GM23338 (cell line): ENCODE measurements around the gene GPSM1. TPM values are rescaled to one million over a fixed set of nuclear protein-coding genes. Genes with fewer than 3 reads are reported as not detected.

ENCODE experiments used
- ATAC-seq: fragments of 200-7000 bp; cut with Tn5 transposase; 3 replicates; pipeline ENCODE4 v1.9.1; 2020
- DNase-seq: peaks from one replicate; pipeline ENCODE4 v3.0.0-alpha.2; 2015; ENCODE audit warnings: low spot score
- H2AFZ ChIP-seq: fragments of 200-600 bp; sonication (generic); 2 replicates; pipeline ENCODE4 v1.8.0; 2016; ENCODE audit warnings: antibody characterized with exemption, mild to moderate bottlenecking, moderate library complexity
- H3F3A ChIP-seq: fragments of 200-600 bp; sonication (generic); replicated peaks from 2 replicates; pipeline ENCODE4 v1.8.0; 2017; ENCODE audit warnings: antibody characterized with exemption, mixed run types, low read depth
- H3K27ac ChIP-seq: fragments of 200-600 bp; sonication (generic); 2 replicates; pipeline ENCODE4 v1.6.1; 2016; ENCODE audit warnings: low read depth
- H3K27me3 ChIP-seq: fragments of 200-600 bp; sonication (generic); 2 replicates; pipeline ENCODE4 v1.8.0; 2016; ENCODE audit warnings: mild to moderate bottlenecking, mixed run types, moderate library complexity; ENCODE audit not compliant: insufficient read depth
- H3K36me3 ChIP-seq: fragments of 200-600 bp; sonication (generic); 2 replicates; pipeline ENCODE4 v1.8.0; 2016; ENCODE audit warnings: mild to moderate bottlenecking; ENCODE audit not compliant: insufficient read depth
- H3K4me1 ChIP-seq: fragments of 200-600 bp; sonication (generic); 2 replicates; pipeline ENCODE4 v1.8.0; 2016; ENCODE audit warnings: mild to moderate bottlenecking, moderate library complexity; ENCODE audit not compliant: insufficient read depth
- H3K4me2 ChIP-seq: fragments of 200-600 bp; sonication (generic); 2 replicates; pipeline ENCODE4 v1.7.1; 2017; ENCODE audit warnings: mixed run types
- H3K4me3 ChIP-seq: fragments of 200-600 bp; sonication (generic); 2 replicates; pipeline ENCODE4 v1.6.1; 2016; ENCODE audit warnings: mixed run types
- H3K79me2 ChIP-seq: fragments of 200-600 bp; sonication (generic); replicated peaks from 2 replicates; pipeline ENCODE4 v1.8.0; 2017; ENCODE audit warnings: mild to moderate bottlenecking; ENCODE audit not compliant: insufficient read depth
- H3K9me2 ChIP-seq: fragments of 200-600 bp; sonication (generic); 2 replicates; pipeline ENCODE4 v1.8.0; 2017; ENCODE audit not compliant: insufficient read depth
- H4K20me1 ChIP-seq: fragments of 200-600 bp; sonication (generic); replicated peaks from 2 replicates; pipeline ENCODE4 v1.8.0; 2017; ENCODE audit warnings: mild to moderate bottlenecking; ENCODE audit not compliant: insufficient read depth
- H3K27ac Mint-ChIP-seq: 2 replicates; pipeline ENCODE4 v1.8.0; 2020; ENCODE audit warnings: inconsistent platforms, mild to moderate bottlenecking, moderate library complexity, mixed read lengths
- H3K27me3 Mint-ChIP-seq: 3 replicates; pipeline ENCODE4 v1.8.0; 2022; ENCODE audit warnings: low read depth, mild to moderate bottlenecking, moderate library complexity, mixed read lengths, inconsistent platforms; ENCODE audit not compliant: insufficient read depth, poor library complexity
- H3K36me3 Mint-ChIP-seq: 3 replicates; pipeline ENCODE4 v1.8.0; 2021; ENCODE audit warnings: low read depth, mild to moderate bottlenecking, inconsistent platforms, moderate library complexity, mixed read lengths
- H3K4me1 Mint-ChIP-seq: 3 replicates; pipeline ENCODE4 v1.8.0; 2020; ENCODE audit warnings: mild to moderate bottlenecking, inconsistent platforms, mixed read lengths
- H3K4me3 Mint-ChIP-seq: 3 replicates; pipeline ENCODE4 v1.8.0; 2021; ENCODE audit warnings: moderate library complexity, mild to moderate bottlenecking, inconsistent platforms, mixed read lengths
- H3K9me3 Mint-ChIP-seq: 3 replicates; pipeline ENCODE4 v1.8.0; 2020; ENCODE audit warnings: moderate library complexity, mild to moderate bottlenecking, inconsistent platforms, mixed read lengths
- ETS1 ChIP-seq: IDR thresholded peaks from 2 replicates; pipeline ENCODE4 v1.6.1; 2016; ENCODE audit warnings: antibody characterized with exemption
- EZH2 ChIP-seq: fragments of 200-600 bp; sonication (generic); IDR thresholded peaks from one replicate; pipeline ENCODE4 v1.8.0; 2017; ENCODE audit warnings: antibody characterized with exemption, mild to moderate bottlenecking, low read depth; ENCODE audit not compliant: unreplicated experiment
- JUNB ChIP-seq: IDR thresholded peaks from one replicate; pipeline ENCODE4 v1.6.1; 2016; ENCODE audit warnings: antibody characterized with exemption; ENCODE audit not compliant: unreplicated experiment
- NANOG ChIP-seq: IDR thresholded peaks from 2 replicates; pipeline ENCODE4 v1.6.1; 2016; ENCODE audit warnings: antibody characterized with exemption, borderline replicate concordance
- REST ChIP-seq: IDR thresholded peaks from one replicate; pipeline ENCODE4 v1.6.1; 2018; ENCODE audit warnings: antibody characterized with exemption; ENCODE audit not compliant: unreplicated experiment
- STAT1 ChIP-seq: IDR thresholded peaks from one replicate; pipeline ENCODE4 v1.6.1; 2016; ENCODE audit warnings: antibody characterized with exemption; ENCODE audit not compliant: unreplicated experiment
- ZNF462 ChIP-seq: fragments of 250-450 bp; sonication (Bioruptor Pico); IDR thresholded peaks from 2 replicates; pipeline ENCODE4 v1.5.0; 2020; ENCODE audit warnings: mild to moderate bottlenecking, moderate library complexity
- polyA plus RNA-seq: library from polyadenylated mRNA; unstranded; fragments of >200 nt; fragmentation: Nextera tagmentation; extraction: Ambion mirVana; gene quantifications from 2 replicates; pipeline ENCODE4 v1.2.1, GENCODE V29; 2016
- total RNA-seq: library from RNA; depleted of rRNA; stranded (reverse); fragments of >200 nt; shearing (Covaris generic); gene quantifications from 2 replicates; pipeline ENCODE4 v1.2.3, GENCODE V29; 2014

Gene GPSM1
- total and polyA plus RNA-seq, 2 experiments from 2014 or later: 4.8 to 23.2 TPM

- peaks cover 9% of the 10 kb centered on the region for H3K27me3 Mint-ChIP-seq
- H3K9me3 Mint-ChIP-seq: peaks cover 17% of the 10 kb centered on the region
- Histone ChIP-seq H3K4me2 (no peak overlapping the region), H3K9me2 (no peaks in the 10 kb centered on the region), H3K36me3 (no peaks in the 10 kb centered on the region), H3F3A (0 out of 2 replicates have a peak, but pooled peaks cover under 1% of the 10 kb centered on the region), H3K27me3 (no peaks in the 10 kb centered on the region), H3K4me1 (no peaks in the 10 kb centered on the region), H3K27ac (no peak overlapping the region), H2AFZ (no peak overlapping the region), H3K79me2 (no peaks in the 10 kb centered on the region), H3K4me3 (no peak overlapping the region), H4K20me1 (no peaks in the 10 kb centered on the region)
- no peaks in the 10 kb centered on the region; the same call in 2 of the 3 replicates for H3K36me3 Mint-ChIP-seq
- TF ChIP-seq ETS1 (no peak), JUNB (no peak), ZNF462 (CRISPR knock-in tag) (no peak), STAT1 (no peak), EZH2 (no peak), NANOG (no peak), REST (no peak)
- ATAC-seq: no peak
- H3K4me3 Mint-ChIP-seq: no peak overlapping the region
- H3K27ac Mint-ChIP-seq: no peak overlapping the region
- no peaks in the 10 kb centered on the region for H3K4me1 Mint-ChIP-seq
- no peak for DNase-seq
Measured at GRCh38 chr9:136314944-136315343, 12.4 kb upstream of the GPSM1 start.
